NCI-H146 treated with DMSO at 0.1 percent for 48 hours (cell line): Measurements from ENCODE around the gene A1CF.
"Not testable (repeated sequence)": the region's sequence is repeated elsewhere in the genome, so short reads cannot be mapped to it uniquely, and the experiment has no call there.

Source experiments
- DNase-seq: peaks from one replicate; lab custom pipeline; 2025; ENCODE audit not compliant: unreplicated experiment; lab: John Stamatoyannopoulos, UW

A1CF gene

DNA sequence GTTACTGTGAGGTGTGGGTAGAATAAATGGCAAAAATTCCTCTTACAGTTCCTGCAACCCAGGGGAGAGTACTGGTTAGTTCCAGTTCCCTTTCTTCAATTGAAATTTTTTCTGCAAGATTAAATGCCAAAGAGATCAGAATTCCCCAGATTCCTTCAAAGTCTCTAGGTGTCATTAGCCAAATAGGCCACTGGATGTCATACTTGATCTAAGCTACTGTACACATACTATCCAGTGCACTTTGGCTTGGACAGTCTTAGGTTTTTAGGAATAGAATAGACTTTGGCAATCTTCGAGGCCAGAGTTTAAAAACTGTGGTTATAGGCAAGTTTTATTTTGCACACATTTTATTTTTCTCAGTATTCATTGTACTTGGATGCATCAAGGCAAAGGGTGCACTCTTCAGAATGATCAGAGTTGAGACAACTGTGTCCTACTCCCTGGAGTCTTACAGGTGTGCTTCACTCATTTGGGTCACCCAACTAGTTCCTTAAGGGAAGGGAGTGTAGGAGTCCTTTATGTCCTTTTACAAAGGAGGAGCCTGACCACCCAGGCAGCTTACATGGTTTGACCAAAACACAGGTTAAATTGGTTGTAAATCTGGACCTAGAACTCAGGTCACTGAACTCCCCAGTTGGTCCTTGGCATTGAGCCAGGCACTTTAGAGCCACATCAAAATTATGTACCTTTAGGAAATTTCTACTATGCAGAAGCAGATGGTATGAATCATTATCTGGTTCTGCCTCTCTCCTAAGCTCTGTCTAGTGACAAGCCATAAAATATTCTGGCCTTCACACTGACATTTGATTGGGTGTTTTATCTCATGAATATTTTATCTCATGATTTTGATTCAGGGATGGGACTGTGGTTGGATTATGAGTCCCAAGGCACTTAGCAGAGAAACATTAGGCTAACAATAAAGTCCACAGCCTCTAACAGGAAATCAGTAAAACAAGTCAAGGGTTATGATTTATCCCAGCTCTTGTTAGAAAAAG, 96.2 kb downstream of the A1CF start:
- no peak for DNase-seq

DNA sequence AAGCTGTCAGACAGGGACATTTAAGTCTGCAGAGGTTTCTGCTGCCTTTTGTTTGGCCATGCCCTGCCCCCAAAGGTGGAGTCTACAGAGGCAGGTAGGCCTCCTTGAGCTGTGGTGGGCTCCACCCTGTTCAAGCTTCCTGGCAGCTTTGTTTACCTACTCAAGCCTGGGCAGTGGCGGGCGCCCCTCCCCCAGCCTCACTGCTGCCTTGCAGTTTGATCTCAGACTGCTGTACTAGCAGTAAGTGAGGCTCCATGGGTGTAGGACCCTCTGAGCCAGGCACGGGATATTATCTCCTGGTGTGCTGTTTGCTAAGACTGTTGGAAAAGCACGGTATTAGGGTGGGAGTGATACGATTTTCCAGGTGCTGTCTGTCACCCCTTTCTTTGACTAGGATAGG, 97.5 kb downstream of the A1CF start:
- not testable (repeated sequence) for DNase-seq

- DNase-seq: not testable (repeated sequence)
Observed at GRCh38 chr10:50782017-50782416, 103.4 kb downstream of the A1CF start.

DNA sequence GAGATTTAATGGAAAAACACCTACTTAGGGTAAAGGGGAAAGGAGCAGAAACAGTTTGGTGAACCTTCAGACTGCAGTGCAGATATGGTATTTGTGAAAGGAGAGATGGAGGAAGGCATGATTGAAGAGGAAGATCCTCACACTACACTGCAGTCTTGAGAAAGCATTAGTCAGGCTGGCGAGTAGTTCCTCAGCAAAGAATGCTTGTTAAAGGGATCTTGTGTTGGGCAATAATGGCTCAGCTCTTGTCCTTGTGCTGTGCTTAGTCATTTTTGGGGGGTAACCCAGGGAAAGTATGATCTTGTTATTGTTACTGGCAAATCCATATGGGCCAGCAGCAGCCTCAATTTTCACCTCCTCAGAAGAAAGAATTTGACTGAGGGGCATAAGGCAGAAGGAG, 105.4 kb downstream of the A1CF start:
- not testable (repeated sequence) for DNase-seq

- not testable (repeated sequence) for DNase-seq
Observed at GRCh38 chr10:50774868-50775267, 110.6 kb downstream of the A1CF start.

DNA sequence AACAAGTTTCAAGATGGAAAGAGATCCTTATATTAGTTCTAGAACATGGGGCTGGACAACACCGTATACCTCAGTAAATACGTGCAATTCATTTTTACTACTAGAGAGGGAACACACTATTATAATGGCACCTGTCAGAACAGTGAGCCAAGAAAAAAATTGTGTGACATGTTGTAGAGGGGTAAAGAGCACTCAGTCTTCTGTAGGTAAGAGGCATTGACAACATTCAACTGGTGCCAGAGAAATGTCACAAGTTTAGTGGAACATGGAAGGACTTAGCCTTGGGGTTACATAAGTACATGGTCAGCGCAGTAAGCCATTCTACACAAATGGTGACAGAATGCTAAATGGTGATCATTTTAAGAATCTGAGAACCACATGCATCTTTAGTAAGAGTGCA, 113.4 kb downstream of the A1CF start:
- not testable (repeated sequence) for DNase-seq

GRCh38 chr10:50766774-50767513, 118.5 kb downstream of the A1CF start:
- DNase-seq: not testable (repeated sequence)
